Stimulated activated CD4-positive, alpha-beta T cell treated with anti-CD3 and anti-CD28 coated beads, Interleukin-12 subunit alpha, Interleukin-12 subunit beta, amount 100 ng/mL, for 48 hours (primary cell): Measurements from ENCODE around the gene RASSF4.

Experiments
- DNase-seq, 3 donors: peaks; one replicate each; pipeline ENCODE4 v3.0.0-alpha.2; 2020; ENCODE audit warnings: low read depth in 2 of 3, low spot score in 1 of 3

RASSF4 gene

DNA sequence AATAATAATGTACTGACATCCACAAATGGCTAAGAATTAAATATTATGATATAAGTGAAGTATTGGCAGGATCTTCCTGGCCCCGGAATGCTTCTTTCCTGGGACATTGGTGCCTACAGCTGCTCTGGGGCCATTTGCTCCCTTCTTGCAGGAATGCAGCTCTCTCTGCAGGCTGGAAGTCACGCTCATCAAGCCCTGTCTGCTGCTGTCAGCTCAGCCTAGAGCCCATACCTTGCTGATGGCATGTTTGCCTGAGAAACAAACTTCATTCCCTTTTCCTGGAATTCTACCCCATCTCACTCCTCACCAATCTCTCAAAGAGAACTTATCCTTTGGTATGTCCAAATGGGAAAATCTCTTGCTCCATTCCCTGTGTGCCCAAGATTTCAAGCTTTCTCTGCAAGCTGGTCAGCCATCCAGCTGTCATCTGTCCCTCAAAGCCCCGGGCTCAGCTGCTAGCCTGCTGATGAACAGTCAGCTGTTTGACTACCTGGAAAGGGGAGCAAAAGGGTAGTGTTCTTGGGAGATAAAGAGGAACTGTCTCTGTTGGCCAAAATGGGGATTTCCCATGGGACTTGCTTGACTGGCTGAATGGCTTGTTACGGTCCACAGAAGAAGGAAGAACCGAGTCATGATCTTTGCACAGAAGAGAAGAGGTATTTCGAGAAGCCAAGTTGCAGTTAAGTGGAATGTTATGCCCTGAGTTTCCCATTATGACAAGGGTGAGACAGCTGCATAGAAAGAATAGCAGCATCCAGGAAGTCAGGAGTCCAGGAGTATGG, 12.0 kb upstream of the RASSF4 start:
- DNase-seq = no peak

DNA sequence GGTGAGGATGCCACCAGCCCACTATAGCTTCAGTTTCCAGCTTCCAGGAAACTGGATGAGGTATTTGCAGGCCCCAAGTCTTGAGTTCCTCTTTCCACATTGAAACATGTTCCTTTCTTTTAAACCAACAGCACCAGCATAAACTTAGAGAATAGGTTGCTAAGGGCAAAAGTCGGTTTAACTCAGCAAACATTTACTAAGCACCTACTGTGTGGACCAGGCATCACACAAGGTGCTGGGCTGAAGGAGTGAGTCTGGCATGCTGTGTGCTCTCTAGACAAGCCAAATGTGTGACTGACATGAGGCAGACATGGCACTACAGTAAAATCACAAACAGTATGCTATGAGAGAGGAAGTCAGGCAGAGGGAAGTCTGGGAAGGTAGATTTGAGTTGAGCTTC, 11.0 kb upstream of the RASSF4 start:
- no peak for DNase-seq

DNA sequence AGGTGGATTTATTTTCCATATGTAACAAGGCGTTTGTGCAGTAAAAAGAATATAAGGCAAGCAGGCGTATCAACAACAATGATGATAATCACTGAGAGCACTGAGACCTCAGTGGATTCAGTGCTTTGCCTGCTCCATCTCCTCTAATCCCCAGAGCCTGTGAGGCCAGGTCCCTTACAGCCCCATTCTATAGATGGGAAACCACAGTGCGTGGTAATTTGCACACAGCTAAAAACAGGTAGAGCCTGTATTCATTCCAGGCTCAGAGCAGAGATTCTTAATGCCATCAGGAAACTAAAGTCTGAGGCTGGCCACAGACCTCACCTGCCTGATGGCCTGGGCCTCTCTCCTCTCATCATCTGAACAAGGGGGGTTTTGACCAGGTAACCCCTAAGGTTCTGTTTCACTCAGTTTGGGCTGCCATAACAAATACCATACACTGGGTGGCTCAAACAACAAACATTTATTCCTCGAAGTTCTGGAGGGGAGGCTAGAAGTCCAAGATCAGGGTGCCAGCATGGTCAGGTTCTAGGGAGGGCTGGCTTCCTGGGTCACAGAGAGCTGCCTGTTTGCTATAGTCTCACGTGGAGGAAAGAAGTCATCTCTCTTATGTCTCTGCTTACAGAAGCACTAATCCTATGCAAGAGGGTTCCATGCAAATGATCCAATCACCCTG, 10.3 kb upstream of the RASSF4 start:
- no peak for DNase-seq

DNA sequence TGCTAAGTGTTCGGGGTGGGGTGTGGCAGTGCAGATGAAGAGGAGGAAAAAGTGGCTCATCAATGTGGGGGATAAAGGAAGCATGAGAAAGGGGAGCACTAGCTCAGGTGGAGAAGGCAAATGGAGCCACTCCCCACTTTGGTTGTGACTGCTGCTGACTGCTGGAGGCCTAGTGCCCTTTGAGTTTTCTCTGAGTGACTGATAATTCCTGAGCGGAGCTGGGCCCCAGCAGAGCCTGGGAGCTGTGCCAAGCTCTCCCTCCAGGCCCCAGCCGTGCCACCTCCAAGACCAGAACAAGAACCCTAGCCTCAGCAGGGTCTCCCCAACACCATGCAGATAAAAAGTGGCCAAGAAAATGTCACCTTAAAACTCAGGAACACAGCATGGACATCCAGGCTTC, 9.7 kb upstream of the RASSF4 start:
- no peak for DNase-seq

DNA sequence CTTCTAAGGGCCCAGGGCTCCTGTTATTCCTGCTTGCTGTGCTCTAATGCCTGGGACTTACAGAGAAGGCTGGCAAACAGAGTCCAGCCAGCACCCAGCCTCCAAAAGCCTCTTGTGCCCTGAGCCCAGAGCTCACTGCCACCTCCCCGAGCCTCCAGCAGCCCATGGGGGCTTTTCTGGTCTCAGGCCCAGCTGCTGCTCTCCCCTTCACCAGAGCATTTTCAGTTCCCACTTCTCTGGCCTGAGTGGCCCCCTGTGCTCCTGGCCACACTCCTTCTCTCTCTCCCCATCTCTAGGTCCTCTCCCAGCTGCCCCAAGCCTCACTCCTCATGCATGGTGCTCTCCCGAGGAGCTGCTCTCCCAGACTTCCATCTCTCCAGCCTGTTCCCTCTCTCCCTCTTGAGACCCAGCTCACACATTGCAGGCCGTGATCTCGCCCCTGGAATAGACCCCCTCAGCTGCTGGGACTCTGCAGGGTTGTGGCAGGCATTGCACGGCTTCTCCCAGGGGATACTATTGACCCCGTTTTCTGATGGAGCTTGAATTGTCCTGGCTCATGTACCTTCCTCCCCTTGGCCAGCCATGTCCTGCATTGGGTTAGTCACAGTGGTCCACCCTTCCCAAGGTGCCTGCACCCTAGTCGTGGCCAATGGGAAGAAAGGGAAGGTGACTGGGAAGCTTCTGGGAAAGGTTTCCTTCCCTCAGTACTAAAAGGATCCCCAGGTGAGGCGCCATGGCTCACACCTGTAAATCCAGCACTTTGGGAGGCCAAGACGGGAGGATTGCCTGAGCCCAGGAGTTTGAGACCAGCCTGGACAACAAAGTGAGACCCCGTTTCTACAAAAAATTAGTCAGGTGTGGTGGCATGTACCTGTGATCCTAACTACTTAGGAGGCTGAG, 9.0 kb upstream of the RASSF4 start:
- DNase-seq = no peak

DNA sequence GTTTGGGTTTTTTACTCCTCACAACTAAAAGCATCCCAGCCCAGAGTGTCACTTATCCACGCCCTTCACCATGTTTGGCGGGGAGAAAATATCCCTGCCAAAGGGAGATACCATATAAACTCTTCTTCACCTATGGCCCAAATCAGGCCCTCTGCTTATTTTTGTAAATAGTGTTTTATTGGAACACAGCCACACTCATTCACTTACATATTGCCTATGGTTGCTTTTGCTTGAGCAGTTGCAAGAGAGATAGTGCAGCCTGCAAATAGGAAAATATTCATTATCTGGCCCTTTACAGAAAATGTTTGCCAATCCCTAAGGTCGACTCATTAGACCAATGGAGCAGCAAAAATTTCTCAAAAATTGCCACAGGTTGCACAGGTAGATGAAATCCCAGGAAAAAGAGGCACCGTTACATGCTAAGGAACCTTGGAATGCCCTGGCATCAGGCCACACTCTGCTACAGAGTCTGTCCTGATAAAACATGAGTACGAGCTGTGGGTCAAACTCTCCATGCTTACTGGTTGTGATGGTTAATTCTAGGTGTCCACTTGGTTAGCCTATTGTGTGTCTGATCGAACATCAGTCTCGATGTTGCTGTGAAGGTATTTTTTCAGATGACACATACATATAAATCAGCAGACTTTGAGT, 7.9 kb upstream of the RASSF4 start:
- no peak for DNase-seq

- no peak for DNase-seq
These were observed 6.8 kb upstream of the RASSF4 start for GRCh38 chr10:44952779-44953231.

- DNase-seq = no peak
These were observed 5.6 kb upstream of the RASSF4 start for GRCh38 chr10:44954042-44954441.

DNA sequence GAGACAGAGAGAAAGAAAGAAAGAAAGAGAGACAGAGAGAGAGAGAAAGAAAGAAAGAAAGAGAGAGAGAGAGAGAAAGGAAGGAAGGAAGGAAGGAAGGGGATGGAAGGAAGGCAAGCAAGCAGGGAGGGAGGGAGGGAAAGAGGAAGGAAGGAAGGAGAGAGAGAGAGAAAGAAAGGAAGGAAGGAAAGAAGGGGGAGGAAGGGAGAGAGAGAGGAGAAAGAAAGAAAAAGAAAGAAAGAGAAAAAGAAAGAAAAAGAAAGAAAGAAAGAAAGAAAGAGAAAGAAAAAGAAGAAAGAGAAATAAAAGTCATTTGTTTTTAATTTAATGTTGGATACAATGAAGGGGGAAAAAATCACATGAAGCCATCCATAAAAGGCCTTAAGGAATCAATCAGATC, 4.6 kb upstream of the RASSF4 start:
- no peak for DNase-seq

DNA sequence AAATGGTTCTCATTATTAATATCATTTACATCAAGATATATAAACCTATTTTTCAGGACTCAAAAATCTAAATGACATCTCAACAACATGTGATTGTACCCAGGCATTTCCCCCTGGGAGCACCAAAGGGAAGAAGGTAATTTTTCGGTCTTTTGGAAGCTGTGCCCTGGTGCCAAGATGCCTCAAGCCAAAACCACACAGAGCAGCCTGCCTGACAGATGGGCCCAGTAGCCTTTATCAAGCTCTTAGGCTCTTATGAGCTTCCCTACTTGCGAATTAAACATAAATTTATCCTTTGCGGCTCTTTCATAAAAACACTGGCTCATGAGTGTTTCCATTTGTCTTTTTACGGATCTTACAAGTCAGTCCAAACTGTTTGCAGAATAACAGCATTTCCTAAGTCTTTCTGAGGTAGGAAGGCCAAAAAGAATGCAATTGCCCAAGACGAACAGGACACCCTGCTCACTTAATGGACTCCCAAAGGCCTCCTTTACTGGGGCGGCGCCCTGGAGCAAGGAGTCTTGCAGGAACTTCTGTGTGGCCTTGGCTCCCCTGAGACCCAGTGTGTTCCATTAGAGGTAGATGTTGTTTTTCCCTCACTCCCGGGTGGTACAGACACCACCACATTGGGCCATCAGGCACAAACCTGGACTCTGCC, 4.1 kb upstream of the RASSF4 start:
- no peak for DNase-seq

GRCh38 chr10:44956226-44956625, 3.4 kb upstream of the RASSF4 start:
- no peak for DNase-seq

- no peak for DNase-seq
These were observed 2.6 kb upstream of the RASSF4 start for GRCh38 chr10:44956717-44957706.

DNA sequence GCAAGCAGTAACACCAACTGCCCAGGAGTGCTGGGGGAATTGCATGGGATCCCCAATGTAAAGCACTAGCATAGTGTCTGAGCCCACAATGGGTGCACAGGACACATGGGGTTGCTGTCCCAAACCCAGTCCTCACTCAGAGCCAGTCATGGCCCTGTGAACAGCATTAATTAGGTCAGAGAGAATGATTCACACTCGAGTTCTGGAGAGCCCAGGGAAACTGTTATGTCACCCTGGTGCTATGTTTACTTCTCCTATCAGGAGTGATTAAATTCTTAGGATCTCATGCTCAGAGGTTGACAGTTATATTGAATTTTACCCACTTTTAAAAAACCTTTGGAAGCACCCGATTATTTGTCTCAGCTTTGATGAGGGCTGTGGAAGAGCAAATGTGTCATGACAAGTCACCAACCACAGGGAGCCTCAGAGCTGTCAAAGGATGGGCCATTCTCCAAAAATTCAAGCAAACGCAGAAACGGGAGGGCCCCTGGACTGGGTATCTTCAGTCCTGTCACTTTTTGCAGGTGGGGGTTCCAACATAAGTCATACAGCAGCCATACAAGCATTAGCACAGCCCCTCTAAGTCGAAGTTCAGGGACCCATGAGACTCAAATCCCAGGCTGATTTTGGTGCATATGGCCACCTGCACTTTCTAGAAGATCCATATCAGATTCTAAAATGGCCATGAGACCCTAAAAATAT, 1.3 kb upstream of the RASSF4 start:
- DNase-seq = no peak

DNA sequence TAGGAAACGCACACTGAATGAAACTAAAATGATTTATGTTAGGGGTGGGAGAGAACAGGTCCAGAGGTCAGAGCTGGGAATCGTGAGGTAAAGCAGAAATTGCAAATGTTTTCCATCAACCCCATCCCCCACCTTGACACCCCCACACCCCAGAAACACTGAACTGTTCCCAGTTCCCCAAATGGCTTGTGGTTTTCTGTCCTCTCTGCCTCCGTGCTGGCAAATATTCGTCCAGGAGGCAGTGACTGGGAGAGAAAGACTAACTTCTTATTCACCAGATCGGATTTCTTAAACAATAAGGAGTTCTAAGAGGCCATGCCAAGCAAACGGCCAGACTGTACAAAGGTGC, 730 bp upstream of the RASSF4 start:
- DNase-seq = no peak

DNA sequence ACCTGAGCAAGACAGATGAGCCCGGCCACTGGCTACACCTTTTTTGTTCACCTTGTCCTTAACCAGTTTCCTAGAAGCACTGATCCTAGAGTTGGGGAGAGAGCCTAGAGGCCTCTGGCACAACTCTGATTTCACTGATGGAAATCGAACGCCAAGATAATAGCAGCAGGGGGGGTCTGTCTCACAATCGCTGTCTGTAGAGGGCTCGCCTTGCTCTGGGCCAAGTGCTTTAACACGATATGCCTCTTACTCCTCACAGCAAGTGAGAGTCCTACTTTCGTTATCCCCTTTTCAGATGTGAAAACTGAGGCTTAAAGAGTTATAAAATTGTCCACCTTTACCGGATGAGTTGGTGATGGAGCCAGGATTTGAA, 472 bp downstream of the RASSF4 start:
- DNase-seq = no peak

GRCh38 chr10:44960482-44961229, 1.1 kb downstream of the RASSF4 start:
- no peak for DNase-seq

DNA sequence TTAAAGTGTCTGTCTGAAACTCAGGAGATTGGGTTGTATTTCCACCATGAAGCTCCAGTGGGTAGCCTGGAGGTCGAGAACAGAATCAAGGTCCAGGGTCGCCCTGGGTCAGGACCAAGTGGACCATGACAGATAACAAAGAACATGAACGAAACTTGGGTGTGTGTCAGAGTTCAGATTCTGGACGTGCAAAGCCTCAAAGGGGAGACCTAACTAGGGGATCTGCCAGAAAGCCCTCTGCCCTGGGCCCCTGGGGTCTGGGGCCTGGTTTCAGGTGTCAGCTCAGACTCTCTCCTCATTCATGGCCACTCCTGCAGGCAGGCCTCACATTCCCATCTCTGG, 1.6 kb downstream of the RASSF4 start:
- DNase-seq = no peak

- DNase-seq = no peak
These were observed 2.5 kb downstream of the RASSF4 start for GRCh38 chr10:44961931-44962750.
